Measurements from ENCODE around the gene TMEM219.
"Not testable (repeated sequence)": the region's sequence is repeated elsewhere in the genome, so short reads cannot be mapped to it uniquely, and the experiment has no call there.

Gene TMEM219

DNA sequence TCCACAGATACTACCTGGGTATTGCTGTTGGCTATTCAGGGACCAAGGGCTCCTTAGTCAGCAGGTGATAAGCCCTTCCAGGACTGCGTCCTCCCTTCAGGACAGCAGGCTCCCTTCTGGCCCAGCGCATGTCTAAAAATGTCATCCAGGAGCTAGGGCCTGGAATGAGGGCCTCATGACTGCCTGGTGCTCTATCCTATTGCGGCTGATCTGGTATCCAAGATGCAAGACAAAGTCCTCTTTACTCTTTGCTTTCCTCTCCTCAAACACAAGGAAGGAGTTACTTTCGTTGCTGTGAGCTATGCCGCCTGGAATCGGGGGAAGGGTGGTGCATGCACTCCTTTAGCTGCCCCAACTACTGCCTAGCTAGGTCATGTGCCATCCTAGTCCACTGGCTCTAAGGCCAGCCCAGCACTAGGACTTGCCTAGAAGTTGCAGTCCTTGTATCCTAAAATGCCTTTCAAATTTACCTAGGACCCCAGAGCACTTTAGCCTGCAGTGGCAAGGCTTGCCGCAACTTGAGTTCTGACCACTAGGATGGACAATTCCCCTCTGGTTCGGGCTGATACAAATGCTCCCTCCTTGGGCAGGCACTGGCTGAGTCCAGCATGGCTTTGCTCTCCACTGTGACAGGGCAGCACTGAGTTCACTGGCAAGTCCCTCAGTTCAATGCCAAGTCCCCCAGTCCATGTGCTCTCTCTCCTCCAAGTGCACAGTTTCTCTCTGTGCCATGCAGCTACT is 10.1 kb upstream of the TMEM219 start:
- DNase-seq (ENCODE audit: low spot score): no peak

DNA sequence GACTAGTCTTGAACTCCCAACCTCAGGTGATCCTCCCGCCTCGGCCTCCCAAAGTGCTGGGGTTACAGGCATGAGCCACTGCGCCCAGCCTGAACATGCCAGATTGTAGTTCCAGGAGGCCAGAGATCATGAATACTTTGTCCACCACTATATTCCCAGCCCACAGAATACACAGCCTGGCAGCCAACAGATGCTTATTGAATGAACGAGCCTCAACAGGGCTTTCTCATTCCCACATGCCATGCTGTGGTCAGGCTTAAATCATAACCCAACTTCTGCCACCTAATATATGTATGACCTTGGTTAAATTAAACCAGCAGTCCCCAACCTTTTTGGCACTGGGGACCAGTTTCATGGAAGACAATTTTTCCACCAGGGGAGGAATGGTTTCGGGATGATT is 3.1 kb upstream of the TMEM219 start:
- no peak for DNase-seq (ENCODE audit: low spot score)

DNA sequence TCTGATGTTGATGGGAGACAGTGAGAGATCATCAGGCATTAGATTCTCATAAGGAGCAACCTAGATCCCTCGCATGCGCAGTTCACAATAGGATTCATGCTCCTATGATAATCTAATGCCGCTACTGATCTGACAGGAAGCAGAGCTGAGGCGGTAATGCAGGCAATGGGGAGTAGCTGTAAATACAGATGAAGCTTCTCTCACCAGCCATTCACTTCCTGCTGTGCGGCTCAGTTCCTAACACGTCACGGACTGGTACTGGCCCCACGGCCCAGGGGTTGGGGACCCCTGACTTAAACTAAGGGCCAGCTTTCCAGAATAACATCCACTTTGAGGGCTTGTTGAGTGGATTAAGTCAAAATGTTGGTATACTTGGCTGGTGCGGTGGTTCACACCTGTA is 2.6 kb upstream of the TMEM219 start:
- no peak for DNase-seq (ENCODE audit: low spot score)

DNA sequence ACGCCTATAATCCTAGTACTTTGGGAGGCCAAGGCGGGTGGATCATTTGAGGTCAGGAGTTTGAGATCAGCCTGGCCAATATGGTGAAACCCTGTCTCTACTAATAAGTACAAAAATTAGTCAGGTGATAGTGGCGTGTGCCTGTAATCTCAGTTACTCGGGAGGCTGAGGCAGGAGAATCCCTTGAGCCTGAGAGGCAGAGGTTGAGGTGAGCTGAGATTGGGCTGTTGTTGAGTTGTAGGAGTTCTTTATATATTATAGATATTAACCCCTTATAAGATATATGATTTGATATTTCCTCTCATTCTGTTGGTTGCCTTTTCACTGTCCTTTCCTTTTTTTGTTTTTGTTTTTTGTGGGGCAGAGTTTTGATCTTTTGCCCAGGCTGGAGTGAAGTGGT is 2.1 kb upstream of the TMEM219 start:
- DNase-seq (ENCODE audit: low spot score): not testable (repeated sequence)

DNA sequence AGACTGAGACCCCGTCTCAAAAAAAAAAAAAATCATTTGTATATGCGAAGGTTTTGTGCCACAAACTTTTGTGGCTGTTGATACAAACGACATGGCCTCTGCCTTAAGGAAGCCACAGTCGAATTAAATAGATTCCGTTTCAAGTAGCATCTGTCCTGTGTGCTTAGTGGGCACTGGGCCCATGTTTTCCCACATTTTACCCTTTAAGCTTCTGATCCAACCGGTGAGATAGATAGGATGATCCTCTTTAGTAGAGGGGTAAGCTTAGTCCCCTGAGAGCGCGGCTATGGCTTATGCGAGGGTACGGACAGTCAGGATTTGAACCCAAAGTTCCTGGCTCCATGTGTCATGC is 776 bp upstream of the TMEM219 start:
- DNase-seq (ENCODE audit: low spot score): no peak

DNA sequence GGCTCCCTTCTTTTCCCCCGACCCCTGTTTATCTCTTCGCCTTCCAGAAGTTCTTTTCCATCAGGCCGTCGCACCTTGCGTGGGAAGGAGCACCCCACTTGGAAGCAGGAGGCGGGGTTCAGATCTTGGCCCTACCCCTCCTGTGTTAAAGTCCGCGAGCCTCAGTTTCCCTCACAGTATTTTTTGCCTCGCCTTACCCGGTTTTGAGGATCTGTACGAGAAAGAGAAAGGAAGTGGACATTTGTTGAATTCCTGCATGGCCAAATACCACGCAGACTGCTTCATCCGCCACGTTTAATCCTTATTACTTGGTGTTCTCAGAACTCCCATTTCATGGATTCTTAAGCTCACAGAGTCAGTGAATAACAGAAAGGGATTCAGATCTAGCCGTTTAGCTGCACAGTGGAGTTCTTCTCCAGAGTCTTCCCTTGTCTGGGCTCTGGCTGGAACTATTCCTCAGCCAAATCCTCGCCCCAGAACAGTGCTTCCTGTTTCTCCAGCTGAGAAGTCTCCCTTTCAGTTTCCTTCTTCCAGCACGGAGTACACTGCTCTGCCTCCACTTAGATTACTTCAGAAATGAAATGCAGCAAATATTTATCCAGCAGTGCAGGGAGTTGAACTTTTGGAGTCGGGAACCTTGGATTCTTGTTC is 590 bp downstream of the TMEM219 start:
- no peak for DNase-seq (ENCODE audit: low spot score)

DNA sequence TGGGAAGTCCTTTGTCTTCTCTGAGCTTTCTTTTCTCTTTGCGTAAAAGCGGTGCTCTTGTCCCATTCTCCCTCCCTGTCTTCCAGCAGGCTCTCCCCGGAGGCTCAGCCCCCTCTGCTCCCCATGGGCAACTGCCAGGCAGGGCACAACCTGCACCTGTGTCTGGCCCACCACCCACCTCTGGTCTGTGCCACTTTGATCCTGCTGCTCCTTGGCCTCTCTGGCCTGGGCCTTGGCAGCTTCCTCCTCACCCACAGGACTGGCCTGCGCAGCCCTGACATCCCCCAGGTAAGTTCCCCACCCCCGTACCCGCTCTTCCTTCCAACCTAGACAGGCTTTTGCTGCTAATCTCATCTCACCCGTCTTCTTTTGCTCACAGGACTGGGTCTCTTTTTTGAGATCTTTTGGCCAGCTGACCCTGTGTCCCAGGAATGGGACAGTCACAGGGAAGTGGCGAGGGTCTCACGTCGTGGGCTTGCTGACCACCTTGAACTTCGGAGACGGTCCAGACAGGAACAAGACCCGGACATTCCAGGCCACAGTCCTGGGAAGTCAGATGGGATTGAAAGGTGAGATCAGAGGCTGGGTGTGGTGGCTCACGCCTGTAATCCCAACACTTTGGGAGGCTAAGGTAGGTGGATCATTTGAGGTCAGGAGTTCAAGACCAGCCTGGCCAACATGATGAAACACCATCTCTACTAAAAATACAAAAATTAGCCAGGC is 1.3 kb downstream of the TMEM219 start:
- no peak for DNase-seq (ENCODE audit: low spot score)

DNA sequence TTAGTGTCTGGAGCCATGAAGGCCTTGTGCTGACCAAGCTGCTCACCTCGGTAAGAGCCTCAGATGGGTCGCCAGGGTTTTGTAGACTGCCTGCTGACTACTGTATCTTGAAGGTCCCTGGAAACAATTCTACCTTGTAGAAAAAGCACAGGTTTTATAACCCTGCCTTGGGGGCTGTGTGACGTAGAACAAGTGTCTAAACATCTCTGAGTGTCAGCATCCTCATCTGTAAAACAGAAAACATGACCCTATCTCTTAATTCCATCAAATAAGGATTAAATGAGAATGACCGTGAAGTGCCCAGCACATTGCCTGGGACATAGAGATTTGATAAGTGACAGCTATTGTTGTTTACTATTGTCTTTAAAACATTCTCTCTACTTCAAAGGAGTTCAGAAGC is 6.3 kb downstream of the TMEM219 start:
- DNase-seq (ENCODE audit: low spot score): no peak

DNA sequence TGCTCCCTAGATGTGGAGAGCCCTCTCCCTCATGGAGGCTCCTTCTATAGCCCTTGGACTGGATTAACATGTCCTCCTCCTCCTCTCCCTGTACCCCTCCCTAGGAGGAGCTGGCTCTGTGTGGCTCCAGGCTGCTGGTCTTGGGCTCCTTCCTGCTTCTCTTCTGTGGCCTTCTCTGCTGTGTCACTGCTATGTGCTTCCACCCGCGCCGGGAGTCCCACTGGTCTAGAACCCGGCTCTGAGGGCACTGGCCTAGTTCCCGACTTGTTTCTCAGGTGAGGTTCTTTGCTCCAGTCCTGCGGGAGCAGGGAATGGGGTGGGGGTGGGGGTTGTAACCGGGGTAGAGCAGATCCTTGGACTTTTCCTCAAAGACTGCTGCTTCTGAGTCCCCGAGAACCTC is 9.4 kb downstream of the TMEM219 start:
- no peak for DNase-seq (ENCODE audit: low spot score)

DNA sequence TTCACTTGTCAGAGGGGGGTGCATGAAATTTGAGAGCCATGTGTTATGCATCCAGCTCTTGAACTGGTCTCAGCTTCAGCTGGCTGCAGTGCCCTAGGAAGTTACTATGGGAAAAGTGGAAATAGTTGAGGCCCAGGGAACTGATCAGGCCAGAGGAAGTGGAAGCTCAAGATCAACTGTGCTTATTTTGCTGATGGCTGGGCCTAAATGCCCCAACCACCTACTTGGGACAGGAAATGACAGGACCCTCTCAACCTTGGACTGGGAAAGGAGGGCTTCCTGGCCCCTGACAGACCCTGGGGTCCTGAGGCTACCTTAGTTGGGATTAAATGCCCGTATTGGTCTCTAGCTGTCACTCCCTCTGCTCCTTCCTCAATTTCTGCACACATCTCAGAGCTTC is 10.6 kb downstream of the TMEM219 start:
- no peak for DNase-seq (ENCODE audit: low spot score)

DNA sequence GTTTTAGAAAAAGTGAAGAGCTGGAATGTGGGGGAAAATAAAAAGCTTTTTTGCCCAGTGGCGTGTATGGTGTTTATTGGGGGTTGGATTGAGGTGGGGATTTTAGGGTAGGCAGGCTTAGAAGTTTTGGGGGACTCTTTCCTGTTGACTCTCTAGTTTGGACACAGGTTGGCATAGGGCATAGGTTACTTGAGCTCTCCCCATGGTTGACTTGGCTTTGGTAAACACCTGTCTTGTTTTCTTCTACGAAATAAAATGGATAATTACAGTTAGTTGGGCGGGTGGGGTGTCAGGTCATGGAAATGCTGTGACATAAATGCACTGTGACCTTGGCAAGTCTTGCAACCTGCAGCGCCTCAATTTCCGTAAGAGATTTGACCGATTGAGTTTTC is 11.1 kb downstream of the TMEM219 start:
- no peak for DNase-seq (ENCODE audit: low spot score)

DNA sequence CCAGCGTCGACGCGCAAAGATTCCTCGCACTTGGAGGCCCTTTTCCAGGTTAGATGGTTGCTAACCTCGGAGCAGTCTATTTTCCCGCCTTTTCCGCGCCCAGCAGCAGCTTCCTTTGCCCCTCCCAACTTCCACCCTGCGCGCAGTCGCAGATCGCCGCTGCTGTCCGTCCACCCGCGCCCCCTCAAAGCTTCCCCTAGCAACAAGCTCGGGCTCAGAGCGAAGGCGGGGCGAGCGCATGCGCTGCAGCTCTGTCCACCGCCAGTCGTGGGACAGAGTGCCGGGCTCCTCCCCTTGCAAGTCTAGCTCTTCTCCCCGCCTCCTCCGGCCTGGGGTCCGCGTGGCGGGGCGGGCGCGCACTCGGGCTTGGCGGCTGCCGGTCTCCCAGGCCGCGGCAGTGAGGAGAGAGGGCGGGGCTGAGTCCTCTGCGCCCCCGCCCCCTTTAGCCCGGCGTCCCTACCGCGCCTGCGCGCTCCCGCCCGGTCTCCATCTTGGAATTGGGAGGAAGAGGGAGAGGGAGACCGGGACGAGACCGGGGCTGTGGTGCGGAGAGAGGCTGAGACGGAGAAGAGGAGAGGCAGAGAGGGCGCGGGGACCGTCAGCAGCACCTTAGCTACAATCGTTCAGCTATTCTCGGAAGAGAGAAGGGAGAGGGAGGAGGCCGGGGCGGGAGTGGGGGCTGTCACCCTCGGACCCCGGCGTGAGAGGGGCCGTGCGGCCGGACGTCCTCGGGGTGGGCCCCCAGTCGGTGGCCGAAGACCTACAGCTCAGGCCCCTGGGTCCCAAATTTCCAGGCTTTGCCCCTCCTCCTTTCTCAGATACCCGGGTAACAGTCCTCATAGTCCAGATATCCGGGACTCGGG is 11.7 kb downstream of the TMEM219 start, which contains the start of gene TAOK2:
Gene TAOK2 (plus strand): TSS at position 485 of the 863 bp plus-strand sequence. CDS start 3,905 bp downstream, outside the sequence.
- peak; percentile 90 for DNase-seq (ENCODE audit: low spot score)

DNA sequence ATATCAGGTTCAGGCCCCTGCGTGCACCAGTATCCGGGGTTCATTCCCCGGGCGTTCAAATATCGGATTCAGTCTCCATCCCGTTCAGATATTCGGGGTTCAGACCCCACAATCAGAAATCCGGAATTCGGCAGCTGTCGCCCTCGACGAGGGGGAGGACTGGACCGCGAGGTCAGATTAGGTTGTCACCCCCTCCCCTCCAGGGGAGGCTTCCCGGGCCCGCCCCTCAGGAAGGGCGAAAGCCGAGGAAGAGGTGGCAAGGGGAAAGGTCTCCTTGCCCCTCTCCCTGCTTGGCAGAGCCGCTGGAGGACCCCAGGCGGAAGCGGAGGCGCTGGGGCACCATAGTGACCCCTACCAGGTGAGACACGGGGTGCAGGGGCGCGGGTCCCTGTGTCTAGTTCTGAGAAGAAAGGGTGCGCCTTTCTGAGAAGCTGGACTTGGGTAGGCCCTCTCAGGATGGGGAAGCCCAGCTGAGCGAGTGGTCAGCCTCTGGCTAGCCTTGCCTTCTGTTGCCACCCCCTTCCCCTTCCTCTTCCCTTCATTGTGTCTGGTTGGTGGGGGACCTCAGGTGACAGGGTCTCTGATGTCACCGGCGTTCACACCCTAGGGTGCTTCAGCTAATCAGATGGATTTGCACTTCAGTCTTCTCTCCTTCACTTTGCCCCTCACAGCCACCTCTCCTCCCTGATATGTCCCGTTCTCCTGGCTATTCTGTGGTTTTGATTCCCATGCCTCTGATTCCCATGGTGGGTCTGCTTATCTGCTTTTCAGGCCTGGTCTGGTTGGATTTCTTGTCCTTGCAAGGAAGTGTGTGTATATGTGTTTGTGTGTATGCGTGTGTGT is 12.6 kb downstream of the TMEM219 start:
- no peak for DNase-seq (ENCODE audit: low spot score)

DNA sequence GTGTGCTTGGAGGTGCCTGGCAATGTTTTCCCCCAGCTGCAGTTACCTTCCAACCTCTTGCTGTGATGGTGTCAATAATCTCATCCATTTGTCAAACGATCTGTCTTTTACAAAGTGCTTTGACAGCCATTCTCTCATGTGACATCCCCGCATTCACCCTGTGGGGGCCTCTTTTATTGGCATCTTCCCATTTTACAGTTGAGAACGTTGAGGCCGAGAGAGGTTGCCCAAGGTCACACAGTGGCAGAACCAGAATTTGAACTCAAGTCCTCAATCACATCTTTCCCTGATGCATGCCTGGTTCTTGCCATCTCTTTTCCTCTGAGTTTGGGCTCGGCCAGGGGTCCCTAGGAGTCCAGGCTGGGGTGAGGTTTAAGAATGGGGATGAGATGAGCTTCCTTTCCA is 13.3 kb downstream of the TMEM219 start:
- DNase-seq (ENCODE audit: low spot score): no peak

DNA sequence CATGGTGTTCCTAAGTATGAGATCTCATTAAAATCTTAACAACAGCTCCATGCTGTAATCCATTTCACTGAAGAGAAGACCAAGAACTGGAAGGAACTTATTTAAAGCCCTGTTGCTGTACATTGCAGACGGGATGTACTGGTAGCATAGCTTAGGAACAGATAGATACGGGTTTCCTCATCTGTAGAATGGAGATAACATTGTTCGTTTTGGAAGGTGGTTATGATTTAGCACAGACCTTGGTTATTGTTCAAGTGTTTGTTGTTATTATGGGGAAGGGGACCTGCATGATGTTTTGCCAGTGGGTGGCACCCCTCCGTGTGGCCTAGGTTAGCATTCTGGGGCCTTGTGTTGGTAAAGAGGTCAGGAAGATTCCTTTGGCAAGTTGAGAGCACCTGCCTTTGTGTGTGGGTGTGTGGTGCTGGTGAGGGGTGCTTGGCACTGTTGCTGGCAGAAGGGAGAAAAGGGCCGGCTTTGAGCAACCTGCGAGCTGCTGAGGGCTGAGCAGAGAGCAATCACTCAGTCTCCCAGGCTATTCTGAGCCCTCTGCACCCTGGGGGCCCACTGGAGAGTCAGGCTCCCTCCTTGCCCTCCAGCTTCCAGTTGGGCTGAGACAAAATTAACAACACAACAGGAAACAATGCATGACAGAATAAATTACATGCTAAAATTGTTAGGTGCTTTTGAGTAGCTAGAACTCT is 14.1 kb downstream of the TMEM219 start:
- no peak for DNase-seq (ENCODE audit: low spot score)

DNA sequence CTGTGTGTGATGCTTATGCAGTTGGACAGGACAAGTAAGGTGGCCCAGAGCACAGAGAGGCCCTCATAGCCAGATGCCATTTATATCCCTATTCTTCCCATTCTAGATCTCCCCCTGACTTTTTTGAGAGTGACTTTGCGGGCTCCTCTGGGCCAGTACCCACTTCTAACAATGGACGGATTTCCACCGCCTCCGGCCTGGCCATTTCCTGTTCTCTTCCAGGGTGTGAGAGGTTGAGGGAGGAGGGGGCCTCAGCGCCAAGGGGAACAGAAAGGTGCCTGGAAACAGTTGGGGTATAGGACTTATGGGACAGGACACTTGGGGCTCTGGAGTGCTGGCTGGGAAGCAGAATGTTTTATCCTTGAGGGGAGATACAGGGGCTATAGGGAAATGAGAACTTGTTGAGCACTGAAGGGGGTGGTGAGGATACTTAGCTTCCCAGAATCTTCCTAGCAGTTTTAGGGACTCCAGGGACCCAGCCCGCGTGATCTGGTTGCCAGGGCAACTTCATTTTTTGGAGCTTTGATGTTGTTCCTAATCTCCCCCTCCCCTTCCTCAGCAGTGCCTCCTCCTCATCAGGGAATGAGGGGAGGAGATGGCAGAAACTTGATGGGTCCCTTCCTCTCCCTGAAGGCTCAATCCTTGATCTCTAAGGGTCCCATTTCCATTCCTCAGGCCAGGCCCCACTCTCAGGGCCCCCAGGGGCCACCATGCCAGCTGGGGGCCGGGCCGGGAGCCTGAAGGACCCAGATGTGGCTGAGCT is 15.4 kb downstream of the TMEM219 start:
- no peak for DNase-seq (ENCODE audit: low spot score)

DNA sequence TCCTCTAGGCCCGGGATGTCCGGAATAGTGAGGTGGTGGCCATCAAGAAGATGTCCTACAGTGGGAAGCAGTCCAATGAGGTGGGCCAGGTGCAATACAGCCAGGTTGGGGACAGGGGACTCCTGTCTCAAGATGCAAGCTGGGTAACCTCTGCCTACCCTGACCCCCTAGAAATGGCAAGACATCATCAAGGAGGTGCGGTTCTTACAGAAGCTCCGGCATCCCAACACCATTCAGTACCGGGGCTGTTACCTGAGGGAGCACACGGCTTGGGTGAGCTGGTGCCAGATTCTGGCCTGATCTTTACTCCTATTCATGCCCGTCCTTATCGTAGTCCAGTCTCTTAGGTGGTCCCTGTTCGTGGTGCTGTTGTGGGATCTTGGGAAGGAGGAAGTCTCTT is 16.2 kb downstream of the TMEM219 start:
- DNase-seq (ENCODE audit: low spot score): no peak

DNA sequence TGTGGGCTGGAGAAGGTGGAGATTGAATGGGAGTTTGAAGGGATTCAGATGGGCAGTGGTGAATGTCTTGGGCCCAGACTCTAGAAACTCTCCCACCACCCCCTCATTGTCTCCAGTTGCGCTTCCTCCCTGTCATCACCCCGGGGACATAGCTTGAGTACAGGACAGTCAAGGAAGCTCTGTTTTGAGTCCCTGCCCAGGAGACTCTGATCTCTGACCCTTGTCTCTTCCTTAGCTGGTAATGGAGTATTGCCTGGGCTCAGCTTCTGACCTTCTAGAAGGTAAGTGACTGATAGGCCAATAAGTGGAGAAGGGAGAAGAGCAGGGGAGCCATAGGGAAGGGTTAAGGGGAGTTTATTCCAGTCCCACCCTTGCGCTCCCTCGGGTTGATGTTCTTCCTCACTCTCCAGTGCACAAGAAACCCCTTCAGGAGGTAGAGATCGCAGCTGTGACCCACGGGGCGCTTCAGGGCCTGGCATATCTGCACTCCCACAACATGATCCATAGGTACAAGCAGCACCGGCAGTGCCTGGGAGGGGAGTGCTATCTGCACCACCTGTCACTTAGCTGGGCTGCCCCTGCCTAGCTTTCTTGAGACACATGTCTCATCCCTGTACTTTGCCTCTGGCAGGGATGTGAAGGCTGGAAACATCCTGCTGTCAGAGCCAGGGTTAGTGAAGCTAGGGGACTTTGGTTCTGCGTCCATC is 16.8 kb downstream of the TMEM219 start:
- no peak for DNase-seq (ENCODE audit: low spot score)

All from hematopoietic multipotent progenitor cell treated with erythropoietin and hydrocortisone succinate and interleukin-3 and kit ligand, for 17 days (in vitro differentiated cells).